LNCAP (cell line): ENCODE data around the gene PTPRE.

Experiments
- CTCF ChIP-seq: fragments of 450-650 bp; IDR thresholded peaks from 2 replicates; pipeline ENCODE4 v1.5.1; 2017; ENCODE audit warnings: mild to moderate bottlenecking

PTPRE gene

GRCh38 chr10:128058106-128058749, 151.3 kb downstream of the PTPRE start:
- TF ChIP-seq CTCF: no peak

GRCh38 chr10:128058750-128059134, 151.8 kb downstream of the PTPRE start:
- no peak for TF ChIP-seq CTCF

- TF ChIP-seq CTCF: no peak
Observed at GRCh38 chr10:128059266-128059981, 152.5 kb downstream of the PTPRE start.

- no peak for TF ChIP-seq CTCF
Observed at GRCh38 chr10:128059982-128060293, 153.0 kb downstream of the PTPRE start.

- TF ChIP-seq CTCF: no peak
Observed at GRCh38 chr10:128060341-128061250, 153.7 kb downstream of the PTPRE start.

- TF ChIP-seq CTCF: no peak
Observed at GRCh38 chr10:128061306-128062300, 154.7 kb downstream of the PTPRE start.
